Tibial artery (tissue), 4 donors: ENCODE measurements around the gene FGGY.

Experiments
- DNase-seq, 2 donors: peaks; one replicate each; pipeline ENCODE4 v3.0.0-alpha.2; 2019
- H3K27ac ChIP-seq, 2 donors: fragments of 200-600 bp; sonication (generic) in 1 of 2; 1 replicate in 1 of 2; 2 replicates in 1 of 2; pipeline ENCODE4 v1.5.1; 2018 to 2019; ENCODE audit warnings: mild to moderate bottlenecking in 1 of 2
- H3K27me3 ChIP-seq, 2 donors: fragments of 200-600 bp; sonication (generic) in 1 of 2; one replicate each; pipeline versions ENCODE4 v1.5.1 to v1.6.0; 2016 to 2019
- H3K36me3 ChIP-seq, 3 donors: fragments of 200-600 bp; sonication (generic) in 2 of 3; one replicate each; pipeline ENCODE4 v1.5.1; 2016 to 2019; ENCODE audit warnings: mild to moderate bottlenecking in 2 of 3
- H3K4me1 ChIP-seq, 4 donors: fragments of 200-600 bp; sonication (generic) in 2 of 4; 1 replicate in 3 of 4; 2 replicates in 1 of 4; pipeline ENCODE4 v1.5.1; 2016 to 2019
- H3K4me3 ChIP-seq, 2 donors: fragments of 200-600 bp; sonication (generic) in 1 of 2; 1 replicate in 1 of 2; 2 replicates in 1 of 2; pipeline ENCODE4 v1.5.1; 2018 to 2019; ENCODE audit warnings: mild to moderate bottlenecking in 2 of 2
- H3K9me3 ChIP-seq, 3 donors: fragments of 200-600 bp; sonication (generic) in 1 of 3; one replicate each; pipeline ENCODE4 v1.5.1; 2016 to 2019
- intact Hi-C: fragments of 100-400 bp; cut with DNase I; formaldehyde crosslinking; loops from one replicate; pipeline ENCODE4 v1.15.0; 2023; ENCODE audit warnings: low total_unique reads
- TF ChIP-seq, protein P1 (sequence below), 2 experiments: fragments of 200-600 bp in 1 of 2; fragments of 450-650 bp in 1 of 2; IDR thresholded peaks; one replicate each; pipeline ENCODE4 v1.5.1; 2017 to 2019; ENCODE audit warnings: antibody characterized with exemption in 2 of 2, mild to moderate bottlenecking in 1 of 2, moderate library complexity in 1 of 2

Gene FGGY

DNA sequence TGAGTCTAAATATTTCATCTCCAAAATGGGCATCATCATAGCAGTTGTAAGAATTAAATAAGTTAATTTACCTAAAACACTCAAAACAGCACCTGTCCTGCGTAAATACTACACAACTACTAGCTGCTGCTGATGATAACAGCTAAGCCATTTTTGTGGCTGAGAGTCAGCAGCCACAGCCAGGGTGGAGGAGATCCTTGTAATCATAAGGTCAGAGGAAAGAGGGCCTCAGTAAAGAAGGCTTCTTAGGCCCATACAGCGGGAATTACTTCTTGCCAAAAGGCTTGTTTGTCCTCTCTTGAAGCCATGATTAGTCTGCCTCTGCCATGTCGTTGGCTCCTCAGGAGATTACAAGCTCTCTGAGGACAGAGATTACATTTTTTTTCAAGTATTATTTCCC is 245.0 kb downstream of the FGGY start:
- DNase-seq: no peak
- Histone ChIP-seq H3K36me3 (no peaks in the 10 kb centered on the region), H3K27ac (no peak overlapping the region), H3K9me3 (no peaks in the 10 kb centered on the region), H3K27me3 (no peaks in the 10 kb centered on the region), H3K4me3 (no peak overlapping the region), H3K4me1 (peaks cover 0 to 5% (median 0%) of the 10 kb centered on the region in 4 donors)
- intact Hi-C loops: no loop called here
- TF ChIP-seq, protein P1, sequence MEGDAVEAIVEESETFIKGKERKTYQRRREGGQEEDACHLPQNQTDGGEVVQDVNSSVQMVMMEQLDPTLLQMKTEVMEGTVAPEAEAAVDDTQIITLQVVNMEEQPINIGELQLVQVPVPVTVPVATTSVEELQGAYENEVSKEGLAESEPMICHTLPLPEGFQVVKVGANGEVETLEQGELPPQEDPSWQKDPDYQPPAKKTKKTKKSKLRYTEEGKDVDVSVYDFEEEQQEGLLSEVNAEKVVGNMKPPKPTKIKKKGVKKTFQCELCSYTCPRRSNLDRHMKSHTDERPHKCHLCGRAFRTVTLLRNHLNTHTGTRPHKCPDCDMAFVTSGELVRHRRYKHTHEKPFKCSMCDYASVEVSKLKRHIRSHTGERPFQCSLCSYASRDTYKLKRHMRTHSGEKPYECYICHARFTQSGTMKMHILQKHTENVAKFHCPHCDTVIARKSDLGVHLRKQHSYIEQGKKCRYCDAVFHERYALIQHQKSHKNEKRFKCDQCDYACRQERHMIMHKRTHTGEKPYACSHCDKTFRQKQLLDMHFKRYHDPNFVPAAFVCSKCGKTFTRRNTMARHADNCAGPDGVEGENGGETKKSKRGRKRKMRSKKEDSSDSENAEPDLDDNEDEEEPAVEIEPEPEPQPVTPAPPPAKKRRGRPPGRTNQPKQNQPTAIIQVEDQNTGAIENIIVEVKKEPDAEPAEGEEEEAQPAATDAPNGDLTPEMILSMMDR (IDR thresholded peaks at IDR 0.05): no peak

DNA sequence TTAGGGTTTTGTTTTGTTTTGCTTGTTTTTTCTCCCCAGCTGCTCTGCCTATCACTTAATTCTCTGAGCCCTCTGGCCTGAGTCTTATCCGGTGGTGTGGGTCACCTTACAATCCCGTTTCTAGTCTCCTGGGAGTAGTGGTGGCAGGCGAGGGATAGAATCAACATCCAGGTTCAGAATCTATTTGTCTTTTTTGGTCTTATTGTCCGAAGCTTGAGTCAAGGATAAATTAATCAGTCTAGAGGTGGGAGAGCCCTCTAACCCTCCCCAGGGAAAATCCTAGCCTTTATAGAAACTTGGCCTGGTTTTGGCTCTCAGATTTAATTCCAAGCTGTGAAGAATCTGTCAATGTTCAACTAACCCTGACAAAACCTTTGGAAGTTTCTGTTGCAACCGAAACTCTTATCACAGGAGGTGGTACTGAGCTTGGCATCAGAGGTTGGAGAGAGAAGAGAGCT is 246.3 kb downstream of the FGGY start:
- TF ChIP-seq, protein P1 (IDR thresholded peaks at IDR 0.05): no peak
- H3K9me3 ChIP-seq: no peaks in the 10 kb centered on the region
- H3K36me3 ChIP-seq: no peaks in the 10 kb centered on the region
- H3K4me1 ChIP-seq: peaks cover 0 to 5% (median 0%) of the 10 kb centered on the region in 4 donors
- DNase-seq: no peak
- H3K4me3 ChIP-seq: no peak overlapping the region
- H3K27me3 ChIP-seq: no peaks in the 10 kb centered on the region
- H3K27ac ChIP-seq: no peak overlapping the region
- intact Hi-C loops: no loop called here

DNA sequence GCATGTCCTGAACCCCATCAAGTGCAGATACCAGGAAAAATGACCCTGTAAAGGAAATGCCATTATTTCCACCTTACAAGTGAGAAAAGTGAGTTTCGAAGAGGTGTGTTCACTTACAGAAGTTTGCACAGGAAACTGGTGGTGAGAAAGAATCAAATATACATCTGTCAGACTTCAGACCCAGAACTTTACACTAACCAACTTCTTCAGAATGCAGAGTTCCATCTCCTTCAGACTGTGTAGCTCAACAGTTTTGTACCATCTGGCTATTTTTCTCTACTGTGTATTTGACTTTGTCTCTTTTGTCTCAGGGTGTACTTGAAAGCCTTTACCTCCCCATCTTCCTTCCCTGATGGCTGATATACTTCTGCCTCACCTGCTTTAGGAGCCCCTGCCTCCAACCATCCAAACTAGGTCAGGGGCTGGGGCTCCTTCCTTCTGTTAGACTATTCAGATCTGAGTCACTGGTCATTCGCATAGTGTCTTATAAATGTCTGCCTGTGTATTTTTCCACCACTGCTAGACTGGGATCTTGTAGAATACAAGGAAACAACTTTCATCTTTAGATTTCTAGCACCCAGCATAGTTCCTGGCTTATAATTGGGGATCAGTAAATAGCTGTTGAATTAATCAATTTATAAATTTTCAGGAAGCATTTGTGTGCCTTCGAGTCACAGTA is 247.9 kb downstream of the FGGY start:
- intact Hi-C loops: no loop called here

DNA sequence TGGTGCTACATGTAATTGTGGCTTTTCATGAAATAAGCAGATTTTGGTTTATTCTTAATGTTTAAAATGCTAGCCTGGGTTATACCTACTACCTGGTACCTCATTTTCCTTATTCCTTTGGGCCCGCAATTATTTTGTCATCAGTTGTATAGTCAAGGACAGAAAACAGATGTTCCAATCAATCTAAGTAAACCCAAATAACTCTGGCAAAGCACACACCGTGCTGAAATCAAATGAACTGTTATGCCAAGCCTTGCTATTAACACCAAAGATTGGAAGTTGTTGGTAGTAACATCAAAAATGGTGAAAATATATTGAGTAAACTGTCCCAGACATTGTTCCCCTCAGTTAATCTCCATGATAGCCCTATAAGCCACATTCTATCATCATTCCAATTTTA is 248.9 kb downstream of the FGGY start:
- Histone ChIP-seq H3K27me3 (no peaks in the 10 kb centered on the region), H3K27ac (no peak overlapping the region), H3K4me1 (peaks cover 0 to 19% (median 3%) of the 10 kb centered on the region in 4 donors), H3K36me3 (no peaks in the 10 kb centered on the region), H3K9me3 (no peaks in the 10 kb centered on the region), H3K4me3 (no peak overlapping the region)
- intact Hi-C loops: no loop called here
- TF ChIP-seq, protein P1 (IDR thresholded peaks at IDR 0.05): no peak
- no peak for DNase-seq

More for the DNA sequence above, 247.9 kb downstream of the FGGY start:
- no peak for DNase-seq
- Histone ChIP-seq H3K27ac (no peak overlapping the region), H3K9me3 (no peaks in the 10 kb centered on the region), H3K4me3 (no peak overlapping the region), H3K27me3 (no peaks in the 10 kb centered on the region), H3K4me1 (peaks cover 0 to 9% (median 0%) of the 10 kb centered on the region in 4 donors), H3K36me3 (no peaks in the 10 kb centered on the region)
- TF ChIP-seq, protein P1 (IDR thresholded peaks at IDR 0.05): no peak

DNA sequence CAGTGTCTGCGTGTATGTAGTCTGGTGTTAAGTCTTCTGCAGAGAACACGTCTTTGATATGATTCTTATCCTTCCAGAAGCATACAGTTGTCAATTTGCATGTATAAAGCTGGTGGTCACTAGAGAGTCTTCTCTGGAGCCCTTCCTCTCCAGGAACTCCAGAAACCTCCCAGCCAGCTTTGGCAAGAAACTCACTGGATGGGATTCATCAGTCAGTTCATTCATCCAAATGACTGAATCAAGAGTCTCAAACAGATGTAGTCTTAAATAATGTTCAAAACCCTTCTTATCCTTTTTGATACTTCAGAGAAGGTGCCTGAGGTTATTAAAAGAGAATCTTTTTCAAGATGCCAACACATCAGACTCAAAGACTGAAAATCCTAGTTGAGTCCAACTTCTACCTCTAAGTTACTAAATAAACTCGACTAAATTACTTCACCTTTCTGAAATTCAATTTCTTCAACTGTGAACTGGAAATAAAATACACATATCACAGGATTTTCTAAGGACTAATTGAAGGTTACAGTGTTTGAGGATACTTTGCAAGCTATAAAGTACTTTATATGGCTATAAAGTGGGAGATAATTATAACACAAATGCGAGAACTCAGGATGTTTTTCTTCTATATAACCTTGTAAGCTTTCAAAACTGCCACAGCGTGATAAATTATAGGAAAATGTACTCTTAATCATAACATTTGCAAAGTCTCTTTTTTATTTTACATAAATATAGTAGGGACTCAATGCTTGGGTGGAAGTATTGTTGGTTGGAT is 252.4 kb downstream of the FGGY start:
- no peak for DNase-seq
- peaks cover 0 to 29% (median 8%) of the 10 kb centered on the region in 4 donors for H3K4me1 ChIP-seq
- no peaks in the 10 kb centered on the region for H3K36me3 ChIP-seq
- TF ChIP-seq, protein P1 (IDR thresholded peaks at IDR 0.05): no peak
- peak overlapping the region in 1 of 2 donors; percentile 15 for H3K27ac ChIP-seq
- no peaks in the 10 kb centered on the region for H3K27me3 ChIP-seq
- no peak overlapping the region for H3K4me3 ChIP-seq
- no peaks in the 10 kb centered on the region for H3K9me3 ChIP-seq
- intact Hi-C loops: no loop called here
